IMR-90 (cell line): ENCODE results near the gene PPM1L. TPM values are rescaled to one million over a fixed set of nuclear protein-coding genes. Genes with fewer than 3 reads are reported as not detected.

Experiments used
- ATAC-seq: fragments of 200-7000 bp; cut with Tn5 transposase; 2 replicates; pipeline ENCODE4 v1.9.1; 2020; ENCODE audit warnings: low read depth, mild to moderate bottlenecking, moderate library complexity
- BruUV-seq: library from RNA; stranded (reverse); fragments of 400-500 nt; replicated peaks from 2 replicates; lab custom pipeline; 2021; lab: Mats Ljungman, UMichigan
- CTCF ChIA-PET: fragments of 300-600 bp; formaldehyde crosslinking; extraction: SDS; loops from one replicate; lab custom pipeline; 2021; ENCODE audit warnings: antibody characterized with exemption; lab: Yijun Ruan, JAX
- POLR2A ChIA-PET: fragments of 300-600 bp; sonication (Branson Sonifier 250); formaldehyde crosslinking; loops from one replicate; lab custom pipeline; 2022; ENCODE audit warnings: antibody characterized with exemption; ENCODE audit not compliant: unreplicated experiment; lab: Charles Lee
- DNase-seq: peaks from one replicate; pipeline ENCODE4 v3.0.0; 2013
- H2AFZ ChIP-seq: replicated peaks from 2 replicates; pipeline ENCODE3; 2013; ENCODE audit warnings: low read length, mild to moderate bottlenecking; ENCODE audit not compliant: poor library complexity
- H2AK5ac ChIP-seq: 2 replicates; pipeline ENCODE4 v1.6.1; 2013; ENCODE audit warnings: low read depth, low read length, inconsistent platforms
- H2AK9ac ChIP-seq: replicated peaks from 2 replicates; pipeline ENCODE3; 2013; ENCODE audit warnings: mild to moderate bottlenecking, low read depth, low read length, moderate library complexity; ENCODE audit not compliant: poor library complexity
- H2BK120ac ChIP-seq: 2 replicates; pipeline ENCODE4 v1.6.1; 2013; ENCODE audit warnings: low read depth, low read length, inconsistent platforms
- H2BK15ac ChIP-seq: 3 replicates; pipeline ENCODE4 v1.6.1; 2013; ENCODE audit warnings: low read depth, low read length, inconsistent platforms
- H2BK20ac ChIP-seq: 2 replicates; pipeline ENCODE4 v1.6.1; 2013; ENCODE audit warnings: low read depth, mild to moderate bottlenecking, inconsistent platforms, low read length, moderate library complexity
- H2BK5ac ChIP-seq: 2 replicates; pipeline ENCODE4 v1.6.1; 2013; ENCODE audit warnings: mild to moderate bottlenecking, low read depth, low read length, inconsistent platforms; ENCODE audit not compliant: poor library complexity, severe bottlenecking
- H3K14ac ChIP-seq: replicated peaks from 2 replicates; pipeline ENCODE4 v1.6.1; 2013; ENCODE audit warnings: low read depth, low read length, inconsistent platforms
- H3K18ac ChIP-seq: 2 replicates; pipeline ENCODE4 v1.6.1; 2013; ENCODE audit warnings: low read depth, low read length, control low read depth
- H3K23ac ChIP-seq: 2 replicates; pipeline ENCODE4 v1.6.1; 2013; ENCODE audit warnings: low read depth, low read length, inconsistent platforms
- H3K27ac ChIP-seq: 2 replicates; pipeline ENCODE4 v1.5.1; 2013; ENCODE audit warnings: mild to moderate bottlenecking, control low read depth, low read length; ENCODE audit not compliant: insufficient read depth
- H3K27me3 ChIP-seq: 2 replicates; pipeline ENCODE4 v1.6.1; 2013; ENCODE audit warnings: low read length; ENCODE audit not compliant: control insufficient read depth, insufficient read depth
- H3K36me3 ChIP-seq: 2 replicates; pipeline ENCODE4 v1.6.1; 2013; ENCODE audit warnings: low read length, mixed read lengths; ENCODE audit not compliant: control insufficient read depth, insufficient read depth
- H3K4ac ChIP-seq: 2 replicates; pipeline ENCODE4 v1.6.1; 2013; ENCODE audit warnings: low read depth, low read length, inconsistent platforms
- H3K4me1 ChIP-seq: 2 replicates; pipeline ENCODE4 v1.6.1; 2013; ENCODE audit warnings: low read length, mixed read lengths; ENCODE audit not compliant: control insufficient read depth, insufficient read depth
- H3K4me2 ChIP-seq: 2 replicates; pipeline ENCODE4 v1.6.1; 2013; ENCODE audit warnings: low read depth, mild to moderate bottlenecking, control low read depth, low read length, moderate library complexity
- H3K4me3 ChIP-seq: 2 replicates; pipeline ENCODE4 v1.5.1; 2013; ENCODE audit warnings: low read depth, mild to moderate bottlenecking, control low read depth, low read length, moderate library complexity; ENCODE audit not compliant: insufficient read depth
- H3K56ac ChIP-seq: 2 replicates; pipeline ENCODE4 v1.6.1; 2013; ENCODE audit warnings: low read length, inconsistent platforms; ENCODE audit not compliant: insufficient read depth; ENCODE audit errors: extremely low read depth
- H3K79me1 ChIP-seq, 2 experiments: 2 replicates each; pipeline ENCODE4 v1.6.1; 2013; ENCODE audit warnings: low read length in 2 of 2, inconsistent platforms in 1 of 2, low read depth in 1 of 2
- H3K9ac ChIP-seq: 2 replicates; pipeline ENCODE4 v1.6.1; 2013; ENCODE audit warnings: low read depth, low read length, control low read depth
- H3K9me1 ChIP-seq: 2 replicates; pipeline ENCODE4 v1.6.1; 2013; ENCODE audit warnings: low read length, inconsistent platforms; ENCODE audit not compliant: insufficient read depth
- H3K9me3 ChIP-seq: 2 replicates; pipeline ENCODE4 v1.6.1; 2013; ENCODE audit warnings: low read length; ENCODE audit not compliant: control insufficient read depth, insufficient read depth
- H4K20me1 ChIP-seq: 2 replicates; pipeline ENCODE4 v1.6.1; 2013; ENCODE audit warnings: low read length, inconsistent platforms; ENCODE audit not compliant: insufficient read depth
- H4K5ac ChIP-seq: 2 replicates; pipeline ENCODE4 v1.6.1; 2013; ENCODE audit warnings: mild to moderate bottlenecking, low read depth, low read length, control low read depth
- H4K8ac ChIP-seq, 2 experiments: 2 replicates each; pipeline ENCODE4 v1.6.1; 2013; ENCODE audit warnings: low read depth in 2 of 2, low read length in 2 of 2, control low read depth in 1 of 2, inconsistent platforms in 1 of 2
- H4K91ac ChIP-seq: 2 replicates; pipeline ENCODE4 v1.6.1; 2013; ENCODE audit warnings: low read depth, low read length, inconsistent platforms; ENCODE audit not compliant: insufficient read depth
- CTCF ChIP-seq: conservative IDR thresholded peaks from 2 replicates; pipeline ENCODE4 v1.5.1; 2012; ENCODE audit warnings: mild to moderate bottlenecking, low read depth, low read length, improper control_type of control experiment
- FOS ChIP-seq: fragments of 150-350 bp; IDR thresholded peaks from 2 replicates; pipeline ENCODE4 v1.6.1; 2016; ENCODE audit warnings: low read depth, low read length
- MAZ ChIP-seq: IDR thresholded peaks from 2 replicates; pipeline ENCODE4 v1.6.1; 2012; ENCODE audit warnings: low read depth, mild to moderate bottlenecking, low read length, improper control_type of control experiment, moderate library complexity, borderline replicate concordance
- RAD21 ChIP-seq: IDR thresholded peaks from 2 replicates; pipeline ENCODE4 v1.6.1; 2012; ENCODE audit warnings: low read length, improper control_type of control experiment
- RFX5 ChIP-seq: IDR thresholded peaks from 2 replicates; pipeline ENCODE4 v1.8.0; 2012; ENCODE audit warnings: low read depth, mild to moderate bottlenecking, low read length, moderate library complexity
- SMC3 ChIP-seq: fragments of 150-350 bp; IDR thresholded peaks from 2 replicates; pipeline ENCODE4 v1.6.1; 2016; ENCODE audit warnings: low read depth, mild to moderate bottlenecking, antibody characterized with exemption, low read length, moderate library complexity
- WGBS, 2 experiments: methylation state at CpG; one replicate each; pipeline versions ENCODE4 v1.1.5 to v1.1.7; 2013; ENCODE audit warnings: missing lambda C conversion rate in 2 of 2; ENCODE audit not compliant: insufficient read length in 1 of 2; ENCODE audit errors: extremely low coverage in 2 of 2; 5-methylcytosine and 5-hydroxymethylcytosine counted together
- dilution Hi-C: fragments of 300-500 bp; cut with HindIII; formaldehyde crosslinking; loops from one replicate; pipeline ENCODE4 v1.14.3; 2018; ENCODE audit warnings: low sequenced_read_pairs; ENCODE audit not compliant: unreplicated experiment
- in situ Hi-C: fragments of 300-500 bp; cut with MboI; formaldehyde crosslinking; loops from 3 replicates; pipeline ENCODE4 v1.14.3; 2019; ENCODE audit warnings: low sequenced_read_pairs, inconsistent platforms, mixed read lengths
- intact Hi-C: fragments of 100-400 bp; cut with micrococcal nuclease; formaldehyde crosslinking; loops from 2 replicates; pipeline ENCODE4 v1.10.0; 2022
- polyA plus RNA-seq, 3 experiments: library from polyadenylated mRNA; depleted of rRNA; stranded (reverse); fragments of >200 nt; gene quantifications; 2 replicates each; pipeline ENCODE4 v1.2.3, GENCODE V29; 2012; ENCODE audit warnings: low replicate concordance in 1 of 3
- total RNA-seq: library from RNA; depleted of rRNA; stranded (reverse); fragments of >200 nt; gene quantifications from 2 replicates; pipeline ENCODE4 v1.2.3, GENCODE V29; 2012

PPM1L gene
- total and polyA plus RNA-seq, 2 of the 4 experiments (the other 2 are of a cell fraction), result 0.14 to 0.18 TPM

- WGBS, 2 experiments, result no CpG with 5 or more reads among the region's 1 CpG
- Histone ChIP-seq H3K18ac (no peak overlapping the region), H3K9me3 (no peaks in the 10 kb centered on the region), H2BK20ac (no peak overlapping the region), H3K27ac (no peak overlapping the region), H3K4me3 (no peak overlapping the region), H3K23ac (no peak overlapping the region), H3K79me1 (no peaks in the 10 kb centered on the region), H2BK5ac (no peak overlapping the region), H4K5ac (no peak overlapping the region), H3K36me3 (no peaks in the 10 kb centered on the region), H3K9me1 (no peaks in the 10 kb centered on the region), H3K56ac (no peak overlapping the region), H2AK9ac (no peak overlapping the region), H3K4me2 (no peak overlapping the region), H4K91ac (no peak overlapping the region), H3K4me1 (no peaks in the 10 kb centered on the region), H3K14ac (no peak overlapping the region), H2AK5ac (no peak overlapping the region), H4K8ac (no peak overlapping the region), H3K4ac (no peak overlapping the region), H3K9ac (no peak overlapping the region), H2AFZ (no peak overlapping the region), H2BK15ac (no peak overlapping the region), H2BK120ac (no peak overlapping the region), H3K27me3 (no peaks in the 10 kb centered on the region), H4K20me1 (no peaks in the 10 kb centered on the region)
- no TSS peak for BruUV-seq
- dilution Hi-C loops (no loop called here), intact Hi-C loops (loop anchor here (2.0 to 10.0 kb wide), 6 partner anchors 187 to 478 kb away; partner anchors contain the start of gene PPM1L), in situ Hi-C loops (loop anchor here (25.0 kb wide), 1 partner anchor 468 kb away; no protein-coding TSS in a partner anchor)
- POLR2A ChIA-PET, result no interaction called here
- TF ChIP-seq SMC3 (no peak), MAZ (no peak), CTCF (no peak), RAD21 (no peak), RFX5 (no peak), FOS (no peak)
- CTCF ChIA-PET, result no interaction called here
- no peak for DNase-seq
- no peak for ATAC-seq
Observed at GRCh38 chr3:160943996-160944395, 188.0 kb downstream of the PPM1L start.
